Measurements from ENCODE around the gene ZKSCAN2. TPM values are rescaled to one million over a fixed set of nuclear protein-coding genes. Genes with fewer than 3 reads are reported as not detected.

ZKSCAN2 gene
- polyA plus RNA-seq, 1 donor from 2014 or later = 14.0 TPM

DNA sequence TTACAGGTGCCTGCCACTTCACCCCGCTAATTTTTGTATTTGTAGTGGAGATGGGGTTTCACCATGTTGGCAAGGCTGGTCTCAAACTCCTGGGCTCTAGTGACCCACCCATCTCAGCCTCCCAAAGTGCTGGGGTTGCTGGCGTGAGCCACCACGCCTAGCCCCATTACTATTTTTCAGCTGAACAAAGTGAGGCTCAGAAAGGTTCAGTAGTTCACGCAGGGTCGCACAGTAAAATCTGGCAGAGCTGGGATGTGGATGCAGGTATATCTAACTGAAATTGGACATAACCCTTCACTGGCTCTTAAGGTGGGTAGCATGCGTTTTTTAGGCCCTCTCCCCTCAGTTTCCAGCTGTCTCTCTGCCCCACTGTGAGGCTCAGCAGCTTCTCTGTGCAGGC lies 33.7 kb downstream of the ZKSCAN2 start:
- Histone ChIP-seq H3K9me2 (ENCODE audit: insufficient read depth, low read length) (no peaks in the 10 kb centered on the region), H3K27me3 (ENCODE audit: insufficient read depth, low read depth, low read length) (no peaks in the 10 kb centered on the region), H3K27ac (ENCODE audit: low read length) (no peak overlapping the region), H4K20me1 (ENCODE audit: insufficient read depth) (no peaks in the 10 kb centered on the region), H3K4me3 (ENCODE audit: low read length) (no peak overlapping the region), H3K9ac (ENCODE audit: low read length) (no peak overlapping the region), H3K36me3 (ENCODE audit: insufficient read depth, low read length) (no peaks in the 10 kb centered on the region), H3K79me2 (replicated peaks; ENCODE audit: insufficient read depth, low read length) (no peaks in the 10 kb centered on the region), H3F3A (ENCODE audit: insufficient read depth, low read length, poor library complexity, severe bottlenecking) (no peaks in the 10 kb centered on the region), H3K9me3 (ENCODE audit: low read length) (no peaks in the 10 kb centered on the region), H2AFZ (ENCODE audit: low read depth, low read length) (no peak overlapping the region), H3K4me2 (ENCODE audit: low read length) (no peak overlapping the region)
- no peak for TF ChIP-seq MXI1 (conservative IDR thresholded peaks at IDR 0.05; ENCODE audit: poor library complexity, severe bottlenecking)
- TF ChIP-seq RAD21 (conservative IDR thresholded peaks at IDR 0.05) = no peak
- TF ChIP-seq SMC3 (conservative IDR thresholded peaks at IDR 0.05; ENCODE audit: poor library complexity) = no peak
- TF ChIP-seq EP300 (conservative IDR thresholded peaks at IDR 0.05; ENCODE audit: poor library complexity, severe bottlenecking) = no peak
- no peak for TF ChIP-seq EZH2 (IDR thresholded peaks at IDR 0.05; ENCODE audit: borderline replicate concordance, insufficient read depth, low read length, poor library complexity, severe bottlenecking)
- TF ChIP-seq, protein P1, sequence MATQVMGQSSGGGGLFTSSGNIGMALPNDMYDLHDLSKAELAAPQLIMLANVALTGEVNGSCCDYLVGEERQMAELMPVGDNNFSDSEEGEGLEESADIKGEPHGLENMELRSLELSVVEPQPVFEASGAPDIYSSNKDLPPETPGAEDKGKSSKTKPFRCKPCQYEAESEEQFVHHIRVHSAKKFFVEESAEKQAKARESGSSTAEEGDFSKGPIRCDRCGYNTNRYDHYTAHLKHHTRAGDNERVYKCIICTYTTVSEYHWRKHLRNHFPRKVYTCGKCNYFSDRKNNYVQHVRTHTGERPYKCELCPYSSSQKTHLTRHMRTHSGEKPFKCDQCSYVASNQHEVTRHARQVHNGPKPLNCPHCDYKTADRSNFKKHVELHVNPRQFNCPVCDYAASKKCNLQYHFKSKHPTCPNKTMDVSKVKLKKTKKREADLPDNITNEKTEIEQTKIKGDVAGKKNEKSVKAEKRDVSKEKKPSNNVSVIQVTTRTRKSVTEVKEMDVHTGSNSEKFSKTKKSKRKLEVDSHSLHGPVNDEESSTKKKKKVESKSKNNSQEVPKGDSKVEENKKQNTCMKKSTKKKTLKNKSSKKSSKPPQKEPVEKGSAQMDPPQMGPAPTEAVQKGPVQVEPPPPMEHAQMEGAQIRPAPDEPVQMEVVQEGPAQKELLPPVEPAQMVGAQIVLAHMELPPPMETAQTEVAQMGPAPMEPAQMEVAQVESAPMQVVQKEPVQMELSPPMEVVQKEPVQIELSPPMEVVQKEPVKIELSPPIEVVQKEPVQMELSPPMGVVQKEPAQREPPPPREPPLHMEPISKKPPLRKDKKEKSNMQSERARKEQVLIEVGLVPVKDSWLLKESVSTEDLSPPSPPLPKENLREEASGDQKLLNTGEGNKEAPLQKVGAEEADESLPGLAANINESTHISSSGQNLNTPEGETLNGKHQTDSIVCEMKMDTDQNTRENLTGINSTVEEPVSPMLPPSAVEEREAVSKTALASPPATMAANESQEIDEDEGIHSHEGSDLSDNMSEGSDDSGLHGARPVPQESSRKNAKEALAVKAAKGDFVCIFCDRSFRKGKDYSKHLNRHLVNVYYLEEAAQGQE (IDR thresholded peaks at IDR 0.05; ENCODE audit: borderline replicate concordance) = no peak
- TF ChIP-seq, protein P2, sequence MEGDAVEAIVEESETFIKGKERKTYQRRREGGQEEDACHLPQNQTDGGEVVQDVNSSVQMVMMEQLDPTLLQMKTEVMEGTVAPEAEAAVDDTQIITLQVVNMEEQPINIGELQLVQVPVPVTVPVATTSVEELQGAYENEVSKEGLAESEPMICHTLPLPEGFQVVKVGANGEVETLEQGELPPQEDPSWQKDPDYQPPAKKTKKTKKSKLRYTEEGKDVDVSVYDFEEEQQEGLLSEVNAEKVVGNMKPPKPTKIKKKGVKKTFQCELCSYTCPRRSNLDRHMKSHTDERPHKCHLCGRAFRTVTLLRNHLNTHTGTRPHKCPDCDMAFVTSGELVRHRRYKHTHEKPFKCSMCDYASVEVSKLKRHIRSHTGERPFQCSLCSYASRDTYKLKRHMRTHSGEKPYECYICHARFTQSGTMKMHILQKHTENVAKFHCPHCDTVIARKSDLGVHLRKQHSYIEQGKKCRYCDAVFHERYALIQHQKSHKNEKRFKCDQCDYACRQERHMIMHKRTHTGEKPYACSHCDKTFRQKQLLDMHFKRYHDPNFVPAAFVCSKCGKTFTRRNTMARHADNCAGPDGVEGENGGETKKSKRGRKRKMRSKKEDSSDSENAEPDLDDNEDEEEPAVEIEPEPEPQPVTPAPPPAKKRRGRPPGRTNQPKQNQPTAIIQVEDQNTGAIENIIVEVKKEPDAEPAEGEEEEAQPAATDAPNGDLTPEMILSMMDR (IDR thresholded peaks at IDR 0.05; ENCODE audit: poor library complexity, severe bottlenecking) = no peak
- no peak for TF ChIP-seq POLR2AphosphoS5 (IDR thresholded peaks at IDR 0.05)
- TF ChIP-seq TAF1 (IDR thresholded peaks at IDR 0.05; ENCODE audit: low read depth) = no peak

DNA sequence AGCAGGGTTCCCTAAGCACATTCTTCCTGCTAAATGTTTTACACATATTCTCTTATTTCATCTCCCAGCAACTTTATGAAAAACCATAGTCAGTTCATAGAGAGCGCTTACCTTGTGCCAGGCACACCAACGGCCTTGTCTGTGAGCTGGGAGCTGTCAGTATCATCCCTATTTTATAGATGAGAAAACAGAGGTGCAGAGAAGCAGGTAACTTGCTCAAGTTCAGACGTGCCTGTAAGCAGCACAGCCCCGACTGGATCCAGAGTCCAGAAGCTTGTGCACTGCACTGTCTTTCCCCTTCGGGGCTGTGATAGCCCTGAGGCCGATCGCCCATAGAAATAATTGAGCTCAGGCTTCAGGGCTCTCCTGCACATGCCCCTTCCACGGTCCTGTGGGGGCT lies 34.7 kb downstream of the ZKSCAN2 start:
- H3K27me3 ChIP-seq (ENCODE audit: insufficient read depth, low read depth, low read length) = no peaks in the 10 kb centered on the region
- H3K36me3 ChIP-seq (ENCODE audit: insufficient read depth, low read length) = no peaks in the 10 kb centered on the region
- no peaks in the 10 kb centered on the region for H4K20me1 ChIP-seq (ENCODE audit: insufficient read depth)
- no peak overlapping the region for H2AFZ ChIP-seq (ENCODE audit: low read depth, low read length)
- H3K4me3 ChIP-seq (ENCODE audit: low read length) = no peak overlapping the region
- no peaks in the 10 kb centered on the region for H3K9me3 ChIP-seq (ENCODE audit: low read length)
- H3K27ac ChIP-seq (ENCODE audit: low read length) = no peak overlapping the region
- no peaks in the 10 kb centered on the region for H3K79me2 ChIP-seq (replicated peaks; ENCODE audit: insufficient read depth, low read length)
- no peaks in the 10 kb centered on the region for H3F3A ChIP-seq (ENCODE audit: insufficient read depth, low read length, poor library complexity, severe bottlenecking)
- TF ChIP-seq RAD21 (conservative IDR thresholded peaks at IDR 0.05) (no peak), SMC3 (conservative IDR thresholded peaks at IDR 0.05; ENCODE audit: poor library complexity) (no peak), POLR2AphosphoS5 (IDR thresholded peaks at IDR 0.05) (no peak), EZH2 (IDR thresholded peaks at IDR 0.05; ENCODE audit: borderline replicate concordance, insufficient read depth, low read length, poor library complexity, severe bottlenecking) (no peak), TAF1 (IDR thresholded peaks at IDR 0.05; ENCODE audit: low read depth) (no peak), EP300 (conservative IDR thresholded peaks at IDR 0.05; ENCODE audit: poor library complexity, severe bottlenecking) (no peak), MXI1 (conservative IDR thresholded peaks at IDR 0.05; ENCODE audit: poor library complexity, severe bottlenecking) (no peak)
- TF ChIP-seq, protein P2 (IDR thresholded peaks at IDR 0.05; ENCODE audit: poor library complexity, severe bottlenecking) = no peak
- TF ChIP-seq, protein P1 (IDR thresholded peaks at IDR 0.05; ENCODE audit: borderline replicate concordance) = no peak
- no peak overlapping the region for H3K9ac ChIP-seq (ENCODE audit: low read length)
- no peaks in the 10 kb centered on the region for H3K9me2 ChIP-seq (ENCODE audit: insufficient read depth, low read length)
- H3K4me2 ChIP-seq (ENCODE audit: low read length) = no peak overlapping the region
